ENCODE results near the gene IL20RB. TPM values are rescaled to one million over a fixed set of nuclear protein-coding genes. Genes with fewer than 3 reads are reported as not detected.

Gene IL20RB
- total and polyA plus RNA-seq, 2 of the 4 experiments (the other 2 are of a cell fraction), result 0.72 to 0.97 TPM

Other genes with a start within 250 kb of the IL20RB start
- gene STAG1, start 205.6 kb upstream of the IL20RB start, total RNA-seq (2012; rRNA removed), result 32.3 and 53.3 TPM in 2 replicates
- gene STAG1, start 205.6 kb upstream of the IL20RB start, polyA plus RNA-seq (2012; rRNA removed), result 7.9 and 9.6 TPM in 2 replicates
- 6.6 and 8.6 TPM in 2 replicates for gene SLC35G2, start 138.9 kb upstream of the IL20RB start, total RNA-seq (2012; rRNA removed)
- 5.9 and 7.0 TPM in 2 replicates for gene SLC35G2, start 138.9 kb upstream of the IL20RB start, polyA plus RNA-seq (2012; rRNA removed)
- gene NCK1, start 95.8 kb upstream of the IL20RB start, total RNA-seq (2012; rRNA removed), result 23.7 and 50.3 TPM in 2 replicates
- 24.3 and 25.4 TPM in 2 replicates for gene NCK1, start 95.8 kb upstream of the IL20RB start, polyA plus RNA-seq (2012; rRNA removed)

Measured in IMR-90 (cell line).